Embryonic facial prominence (tissue), 1 donor: ENCODE data around the gene C15orf62.

Source experiments
- DNase-seq: peaks from one replicate; pipeline ENCODE4 v3.0.0-alpha.2; 2016; ENCODE audit errors: extremely low spot score

C15orf62 gene

DNA sequence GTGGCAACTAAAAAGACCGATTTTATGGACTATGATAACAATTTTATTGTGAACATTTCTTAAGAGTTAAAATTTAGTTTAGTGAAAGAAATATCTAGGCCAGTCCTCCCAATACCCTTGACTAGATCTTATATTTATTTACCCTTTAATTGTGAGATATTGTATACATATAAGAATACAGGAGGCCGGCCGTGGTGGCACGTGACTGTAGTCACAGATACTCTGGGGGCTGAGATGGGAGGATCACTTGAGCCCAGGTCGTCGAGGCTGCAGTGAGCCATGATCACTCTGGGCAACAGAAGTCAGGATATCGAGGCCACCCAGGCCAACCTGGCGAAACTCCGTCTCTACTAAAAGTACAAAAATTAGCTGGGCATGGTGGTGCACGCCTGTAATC is 14.0 kb upstream of the C15orf62 start:
- no peak for DNase-seq

DNA sequence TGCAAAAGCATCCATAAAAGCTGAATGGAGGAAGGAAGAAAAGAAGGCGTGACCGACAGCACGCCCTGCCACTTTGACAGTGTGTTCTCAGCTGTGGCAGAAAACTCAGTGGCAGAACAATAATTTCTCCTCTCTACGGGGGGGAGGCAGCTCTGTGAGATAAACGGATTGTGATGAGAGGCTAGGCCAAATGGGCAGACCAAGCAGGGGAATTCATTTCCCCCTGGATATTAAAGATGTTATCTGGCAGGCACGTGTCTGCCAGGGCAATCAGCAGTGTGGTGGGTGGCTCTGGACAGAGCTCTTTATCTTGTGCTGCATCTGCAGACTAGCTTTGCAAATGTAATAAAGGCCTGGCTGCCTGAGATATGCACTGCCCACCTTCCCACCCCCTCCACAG is 12.8 kb upstream of the C15orf62 start:
- no peak for DNase-seq

DNA sequence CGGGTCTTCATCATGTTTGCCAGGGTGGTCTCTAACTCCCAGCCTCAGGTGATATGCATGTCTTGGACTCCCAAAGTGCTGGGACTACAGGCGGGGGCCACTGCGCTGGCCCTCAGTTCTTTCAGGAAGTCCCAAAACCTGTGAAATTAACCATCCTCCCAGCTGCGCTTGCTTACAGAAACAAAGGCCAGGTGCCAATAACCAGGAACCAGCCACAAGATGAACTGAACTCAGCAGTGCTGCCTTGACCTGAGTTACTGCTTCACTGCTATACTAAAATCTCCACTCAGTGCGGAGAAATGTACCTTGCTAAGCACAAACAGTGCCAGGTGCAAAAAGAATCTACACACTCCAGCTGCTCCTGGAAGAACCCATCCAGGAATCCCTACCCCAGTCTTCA is 9.8 kb upstream of the C15orf62 start:
- DNase-seq = no peak

DNA sequence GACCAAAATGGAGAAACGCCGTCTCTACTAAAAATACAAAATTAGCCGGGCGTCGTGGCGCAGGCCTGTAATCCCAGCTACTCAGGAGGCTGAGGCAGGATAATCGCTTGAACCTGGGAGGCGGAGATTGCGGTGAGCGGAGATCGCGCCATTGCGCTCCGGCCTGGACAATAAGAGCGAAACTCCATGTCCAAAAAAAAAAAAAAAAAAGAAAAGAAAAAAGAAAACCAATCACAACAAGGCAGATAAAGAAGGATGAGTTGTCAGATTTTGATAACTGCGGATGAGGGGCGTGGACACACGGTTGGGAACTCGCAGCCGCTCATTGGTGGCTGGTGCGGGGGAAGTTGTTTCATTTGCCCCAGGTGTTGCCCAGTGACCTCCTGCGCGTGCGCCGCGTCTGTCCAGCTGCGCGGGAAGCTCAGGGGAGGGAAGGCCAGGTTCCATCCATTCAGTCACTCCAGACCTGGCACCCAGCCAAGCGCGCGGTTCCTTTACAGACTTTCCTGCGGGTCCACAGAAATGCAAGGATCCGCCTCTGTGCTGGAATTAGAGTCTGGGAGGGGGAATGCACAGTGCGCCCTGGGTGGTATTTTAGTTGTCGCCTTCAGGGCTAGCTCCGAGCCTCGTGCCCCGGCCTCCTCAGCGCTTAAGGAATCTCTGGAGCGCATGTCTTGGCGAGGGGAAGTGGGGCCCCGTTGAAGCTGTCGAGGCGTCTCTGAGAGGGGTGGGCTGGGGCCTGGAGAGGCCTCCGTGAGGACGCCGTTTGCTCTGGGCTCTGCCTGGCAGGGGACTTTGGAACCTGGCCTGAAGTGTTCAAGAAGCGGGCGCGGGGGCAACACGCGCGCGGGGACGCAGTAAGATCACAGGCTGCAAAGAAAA is 6.6 kb upstream of the C15orf62 start:
- peak; percentile 60 for DNase-seq

DNA sequence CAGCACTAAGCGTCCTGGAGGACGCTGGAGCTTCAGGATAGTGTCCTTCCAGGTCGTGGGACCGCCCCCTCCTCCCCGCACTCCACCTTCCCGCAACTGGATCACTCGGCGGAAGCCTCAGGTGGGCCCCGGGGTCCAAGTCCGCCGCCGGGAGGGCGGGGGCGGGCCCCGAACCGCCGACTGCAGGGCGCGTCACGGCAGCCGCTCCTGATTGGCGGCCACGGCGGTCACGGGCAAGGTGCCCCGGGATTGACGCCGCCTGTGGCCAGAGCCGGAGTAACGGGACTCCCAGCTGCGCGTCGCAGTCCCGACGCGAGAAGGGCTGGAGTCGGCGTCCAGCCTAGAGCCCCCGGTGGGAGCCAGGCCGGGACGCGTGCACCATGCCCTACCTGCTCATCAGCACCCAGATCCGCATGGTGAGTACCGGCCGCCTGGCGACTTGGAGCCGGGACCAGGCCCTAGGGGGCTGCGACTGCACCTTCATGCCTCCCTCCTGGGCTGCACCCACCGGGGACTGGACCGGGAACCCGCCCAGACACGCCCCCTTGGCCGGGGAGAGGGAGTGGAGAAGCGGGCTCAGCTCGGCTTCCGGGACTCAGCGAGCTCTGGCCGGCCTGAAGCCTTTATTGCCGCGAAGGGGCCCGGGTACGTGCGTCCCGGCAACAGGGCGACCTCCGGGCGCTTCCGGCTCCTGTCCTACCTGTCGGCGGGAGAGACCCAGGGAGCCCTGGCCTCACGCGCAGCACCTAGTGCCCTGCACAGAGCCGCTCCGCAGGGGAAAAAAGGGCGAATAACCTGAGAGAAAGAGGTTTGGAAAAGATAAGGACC is 5.8 kb upstream of the C15orf62 start, which contains the start of gene GCHFR:
TSS of gene GCHFR (plus strand) at position 268 of the 828 bp plus-strand sequence. CDS start at position 381, 113 bp downstream.
- peak; percentile 37 for DNase-seq

DNA sequence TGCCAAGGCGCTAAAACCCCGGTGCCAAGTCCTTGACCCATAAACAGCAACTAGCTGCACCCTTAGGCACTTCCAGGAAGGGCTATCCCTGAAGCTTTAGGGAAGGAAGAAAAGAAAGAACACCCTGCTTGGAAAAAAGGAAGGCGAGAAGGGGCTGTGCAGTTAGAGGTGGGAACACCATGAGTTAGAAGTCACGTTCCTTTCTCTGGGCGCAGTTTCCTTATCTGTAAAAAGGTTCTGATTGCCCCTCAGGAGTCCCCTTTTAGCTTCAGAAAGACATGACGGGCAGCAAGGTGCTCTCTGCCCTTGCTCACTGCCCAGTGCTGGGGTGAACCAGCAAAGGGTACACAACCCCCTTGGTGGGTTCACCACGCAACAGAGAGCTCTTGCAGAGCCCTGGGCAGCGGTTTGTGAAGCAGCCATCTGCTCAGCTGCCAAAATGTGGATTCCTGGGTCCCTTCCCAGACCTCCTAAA is 5.1 kb upstream of the C15orf62 start:
- DNase-seq = no peak

DNA sequence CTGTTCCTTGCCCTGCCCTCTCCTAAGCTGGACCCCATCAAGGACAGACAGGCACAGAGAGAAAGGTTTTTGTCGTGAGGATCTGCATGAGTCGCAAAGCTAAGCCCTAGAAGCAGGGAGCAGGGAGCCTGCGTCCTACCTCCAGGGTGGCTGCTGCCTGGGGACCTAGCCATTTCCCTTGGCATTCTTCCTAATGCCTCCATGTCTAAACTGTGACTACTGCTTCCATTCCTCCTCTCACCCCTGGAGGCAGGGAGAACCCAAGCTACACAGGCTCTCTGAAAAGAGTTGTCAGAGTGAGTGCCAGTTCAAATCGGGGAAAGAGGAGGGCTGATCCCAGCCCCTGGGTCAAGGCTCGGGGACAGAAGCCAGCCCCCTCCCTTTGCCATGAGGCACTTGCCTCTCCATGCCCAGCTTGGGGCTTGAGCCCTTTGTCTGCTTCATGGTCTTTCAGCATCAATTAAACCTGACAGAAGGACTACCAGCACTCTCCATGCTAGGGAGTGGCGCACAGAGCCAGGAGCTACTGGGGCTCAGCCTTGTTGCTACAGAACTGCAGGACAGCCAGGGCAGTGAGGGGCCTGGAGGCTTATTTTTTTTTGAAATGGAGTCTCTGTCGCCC is 3.5 kb upstream of the C15orf62 start:
- no peak for DNase-seq

DNA sequence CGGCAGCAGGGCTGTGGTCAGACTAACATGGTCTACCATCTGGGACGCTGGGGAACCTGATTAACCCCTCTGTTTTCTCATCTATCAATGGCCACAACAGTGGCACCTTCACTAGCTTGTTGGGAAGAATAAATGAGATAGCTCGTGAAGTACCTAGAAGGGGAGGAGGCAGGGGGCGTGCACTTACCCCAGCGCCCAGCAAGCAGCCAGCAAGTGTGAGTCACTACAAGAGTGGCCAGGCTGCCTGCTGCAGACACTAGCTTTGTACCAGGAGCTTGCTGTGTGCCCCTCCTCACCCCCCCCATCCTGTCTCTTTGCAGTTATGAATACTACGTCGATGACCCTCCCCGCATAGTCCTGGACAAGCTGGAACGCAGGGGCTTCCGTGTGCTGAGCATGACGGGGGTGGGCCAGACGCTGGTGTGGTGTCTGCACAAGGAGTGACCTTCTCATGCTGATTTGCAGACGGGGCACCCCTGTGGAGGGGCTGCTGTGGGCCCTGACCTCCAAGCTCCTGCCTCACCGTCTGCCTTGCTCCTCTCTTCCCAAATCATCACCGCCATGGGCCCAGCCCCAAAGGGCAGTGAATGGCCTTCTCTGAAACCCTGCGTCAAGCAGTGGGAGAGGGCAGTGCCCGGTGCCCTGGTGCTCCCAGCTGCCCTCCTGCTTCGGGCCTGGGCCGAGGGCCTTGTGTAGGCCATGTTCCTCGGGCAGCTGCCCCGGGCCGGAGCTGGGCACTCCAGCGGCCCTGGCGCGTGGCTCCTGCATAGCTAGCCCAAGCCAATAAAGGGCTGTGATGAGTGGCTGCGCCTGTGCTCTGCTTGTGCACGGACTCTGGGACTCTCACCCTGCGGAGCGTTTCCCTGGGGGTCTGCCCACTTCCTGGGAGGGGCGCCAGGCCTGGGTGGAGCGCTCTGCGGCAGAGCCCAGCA is 2.6 kb upstream of the C15orf62 start:
- no peak for DNase-seq

DNA sequence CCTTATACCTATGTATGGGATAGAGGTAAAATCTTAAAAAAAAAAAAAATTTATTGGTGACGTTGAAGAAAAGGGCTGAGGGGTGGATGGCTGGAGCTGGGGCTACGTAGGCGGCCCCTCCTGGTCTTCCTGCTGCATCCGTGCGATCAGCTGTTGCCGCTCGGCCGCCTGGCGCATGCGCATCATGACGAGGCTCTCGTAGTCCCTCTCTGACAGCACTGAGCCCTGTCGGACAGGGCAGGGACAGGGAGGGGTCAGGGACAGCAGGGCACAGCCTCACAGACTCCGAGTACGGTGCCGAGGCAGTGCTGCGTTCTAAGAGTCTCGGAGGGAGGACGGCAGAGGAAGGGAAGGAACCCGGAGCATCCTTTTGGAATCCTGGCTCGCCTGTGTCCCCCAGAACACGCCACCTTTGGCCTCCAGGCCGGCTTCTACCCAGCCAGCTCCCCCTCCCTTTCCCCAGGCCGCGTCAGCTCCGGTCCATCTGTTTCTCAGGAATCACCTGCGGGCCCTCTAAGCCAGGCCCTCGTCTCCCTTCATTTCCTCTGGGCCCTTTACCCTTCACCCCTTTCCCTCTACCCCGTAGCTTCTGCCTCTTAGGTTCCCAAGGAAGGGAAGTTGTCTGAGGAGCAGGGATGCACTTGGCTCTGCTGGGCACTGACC is 1.8 kb upstream of the C15orf62 start:
- DNase-seq = no peak

DNA sequence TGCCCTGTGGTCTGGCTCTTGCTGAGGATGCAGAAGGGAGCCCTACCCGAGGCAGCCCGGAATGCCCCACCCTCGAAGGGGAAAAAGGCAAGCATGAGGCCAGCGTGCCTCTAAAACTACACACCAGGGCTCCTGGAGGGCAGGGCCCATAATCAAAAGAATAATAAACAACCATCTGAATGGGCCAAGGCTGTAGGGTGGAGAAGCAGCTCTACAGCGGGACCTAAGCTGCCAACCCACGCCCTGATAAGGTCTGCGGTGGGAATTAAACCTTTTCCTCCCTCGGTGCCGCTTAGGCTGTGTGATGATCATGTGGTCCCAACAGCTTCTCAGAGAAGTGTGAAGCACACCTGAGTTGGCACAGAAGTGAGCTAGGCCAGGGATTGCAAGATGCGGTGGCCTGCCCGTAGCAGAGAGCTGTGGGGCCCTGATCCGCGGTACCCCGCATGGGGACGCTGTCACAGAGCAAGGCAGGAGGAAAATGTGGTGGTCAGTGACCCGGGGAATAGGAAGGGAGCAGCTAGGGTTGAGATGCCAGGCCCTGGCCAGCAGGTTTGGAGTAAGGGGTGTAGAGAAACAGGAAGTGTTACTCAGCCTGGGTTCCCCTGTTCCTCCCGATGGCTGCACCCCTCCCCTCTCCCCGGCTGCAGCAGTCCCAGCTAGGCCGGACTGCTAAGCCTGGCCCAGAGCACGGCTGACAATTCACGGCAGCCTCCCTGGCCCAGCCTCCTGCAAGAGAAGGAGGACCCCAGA is 1.1 kb upstream of the C15orf62 start:
- no peak for DNase-seq

DNA sequence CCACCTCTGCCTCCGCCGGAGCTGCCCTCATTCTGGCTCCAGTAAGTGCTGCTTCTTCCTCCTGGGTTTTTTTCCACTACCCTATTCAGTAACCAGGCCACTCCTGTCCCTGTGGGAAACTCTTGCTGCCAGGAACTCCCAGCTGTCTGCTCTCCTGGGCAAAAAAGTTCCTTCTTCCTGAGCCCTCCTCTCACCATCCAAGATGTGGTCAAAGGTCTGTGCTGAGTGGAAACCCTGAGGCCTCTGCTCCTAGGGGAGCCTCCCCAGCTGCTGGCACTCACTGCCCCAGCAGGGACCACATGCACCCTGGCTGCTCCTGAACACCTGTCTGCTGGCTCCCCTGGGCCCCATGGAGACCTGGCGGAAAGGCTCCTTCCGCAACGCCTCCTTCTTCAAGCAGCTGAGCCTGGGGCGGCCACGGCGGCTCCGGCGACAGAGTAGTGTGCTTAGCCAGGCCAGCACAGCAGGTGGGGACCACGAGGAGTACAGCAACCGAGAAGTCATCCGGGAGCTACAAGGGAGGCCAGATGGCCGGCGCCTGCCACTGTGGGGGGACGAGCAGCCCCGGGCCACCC is 454 bp downstream of the C15orf62 start:
- DNase-seq = no peak

DNA sequence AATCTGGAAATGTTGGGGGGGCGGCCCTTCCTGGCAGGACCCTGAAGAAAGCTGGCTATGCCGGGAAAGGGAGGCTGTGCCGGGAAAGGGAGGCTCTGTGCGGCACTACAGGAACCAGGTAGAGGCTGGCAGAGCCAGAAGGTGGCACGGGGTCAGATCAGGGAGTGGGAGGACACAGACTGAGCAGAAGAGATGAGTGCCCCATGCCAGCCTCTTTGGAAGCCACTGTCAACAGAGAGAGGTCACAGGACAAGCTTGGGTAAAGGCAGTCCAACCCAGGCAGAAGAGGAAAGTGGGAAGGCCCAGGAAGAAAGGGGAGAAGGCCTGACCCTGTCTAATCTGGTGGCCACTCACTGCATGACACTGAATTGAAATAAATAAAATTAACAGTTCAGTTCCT is 1.5 kb downstream of the C15orf62 start:
- DNase-seq = no peak

DNA sequence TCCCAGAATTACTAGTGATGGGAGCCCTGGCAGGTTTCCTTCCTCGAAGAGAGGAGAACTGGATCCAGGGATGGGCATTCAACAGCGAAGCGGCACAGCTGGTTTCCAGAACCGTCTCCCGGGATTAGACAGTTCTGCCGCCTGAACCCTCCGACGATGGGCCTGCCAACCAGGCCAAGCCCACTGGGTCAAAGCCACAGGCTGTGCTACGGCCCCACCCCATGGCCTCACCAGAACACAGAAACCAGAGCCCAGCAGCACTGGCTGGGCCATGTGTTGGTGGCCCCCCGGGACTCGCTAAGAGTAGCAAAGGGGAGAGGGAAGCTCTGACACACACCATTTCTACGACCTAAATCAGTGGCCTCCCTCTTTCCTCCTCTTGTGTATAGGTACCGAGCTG is 2.2 kb downstream of the C15orf62 start:
- no peak for DNase-seq

DNA sequence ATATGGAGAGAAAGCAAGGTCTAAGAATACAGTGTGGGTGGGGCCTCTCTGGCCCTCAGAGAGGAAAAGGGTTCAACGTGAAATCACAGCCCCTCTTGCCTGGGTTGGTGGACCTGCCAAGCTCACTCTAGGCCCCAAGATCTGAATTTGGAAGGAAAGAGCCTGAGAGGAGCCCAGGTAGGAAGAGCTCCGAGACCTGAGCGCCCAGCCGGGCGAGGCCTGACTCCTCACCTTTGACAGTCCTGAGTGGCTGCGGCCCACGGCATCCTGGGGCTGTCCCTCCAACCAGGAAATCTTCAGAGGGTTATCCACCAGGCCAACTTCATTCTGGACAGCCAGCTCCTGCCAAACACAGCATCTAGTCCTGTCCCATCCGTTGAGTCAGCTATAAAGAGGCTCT is 3.7 kb downstream of the C15orf62 start:
- DNase-seq = no peak

DNA sequence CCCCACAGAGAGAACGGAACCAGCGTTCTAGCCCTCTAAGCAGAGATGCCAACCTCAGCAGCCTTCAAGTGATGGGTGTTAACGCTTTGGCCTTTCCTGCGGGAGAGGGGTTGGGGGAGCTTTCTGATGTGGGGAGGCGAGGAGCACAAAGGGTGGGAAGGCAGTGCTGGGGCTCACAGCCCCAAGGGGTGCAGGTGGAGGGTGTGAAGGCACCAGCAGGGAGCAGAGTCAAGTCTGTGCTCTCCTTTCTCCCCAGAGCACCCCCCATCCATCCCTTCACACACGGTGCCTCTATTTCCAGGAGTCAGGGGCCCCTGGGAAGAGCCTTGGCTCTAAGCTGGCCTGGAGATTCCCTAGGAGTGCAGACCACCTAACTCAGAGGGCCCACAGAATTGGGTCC is 4.1 kb downstream of the C15orf62 start:
- DNase-seq = no peak

DNA sequence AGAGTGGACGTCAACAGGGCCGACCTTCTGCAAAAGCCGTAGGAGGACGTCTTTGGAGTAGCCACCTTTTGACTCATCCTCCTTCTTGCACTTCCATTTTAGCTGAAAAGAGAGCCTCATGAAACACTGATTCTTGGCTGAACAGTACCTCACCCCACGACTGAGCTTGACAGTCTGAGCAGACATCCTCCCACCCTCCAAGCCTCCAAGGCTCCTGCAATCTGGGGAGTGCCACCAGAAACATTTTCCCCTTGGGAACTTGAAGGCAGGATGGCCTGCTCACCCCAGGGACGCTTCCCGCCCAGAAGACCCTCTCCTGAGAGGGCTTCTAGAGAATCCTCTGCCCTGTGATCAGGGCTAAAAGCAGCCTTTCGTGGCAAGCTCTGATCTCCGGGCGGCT is 5.2 kb downstream of the C15orf62 start:
- DNase-seq = no peak

DNA sequence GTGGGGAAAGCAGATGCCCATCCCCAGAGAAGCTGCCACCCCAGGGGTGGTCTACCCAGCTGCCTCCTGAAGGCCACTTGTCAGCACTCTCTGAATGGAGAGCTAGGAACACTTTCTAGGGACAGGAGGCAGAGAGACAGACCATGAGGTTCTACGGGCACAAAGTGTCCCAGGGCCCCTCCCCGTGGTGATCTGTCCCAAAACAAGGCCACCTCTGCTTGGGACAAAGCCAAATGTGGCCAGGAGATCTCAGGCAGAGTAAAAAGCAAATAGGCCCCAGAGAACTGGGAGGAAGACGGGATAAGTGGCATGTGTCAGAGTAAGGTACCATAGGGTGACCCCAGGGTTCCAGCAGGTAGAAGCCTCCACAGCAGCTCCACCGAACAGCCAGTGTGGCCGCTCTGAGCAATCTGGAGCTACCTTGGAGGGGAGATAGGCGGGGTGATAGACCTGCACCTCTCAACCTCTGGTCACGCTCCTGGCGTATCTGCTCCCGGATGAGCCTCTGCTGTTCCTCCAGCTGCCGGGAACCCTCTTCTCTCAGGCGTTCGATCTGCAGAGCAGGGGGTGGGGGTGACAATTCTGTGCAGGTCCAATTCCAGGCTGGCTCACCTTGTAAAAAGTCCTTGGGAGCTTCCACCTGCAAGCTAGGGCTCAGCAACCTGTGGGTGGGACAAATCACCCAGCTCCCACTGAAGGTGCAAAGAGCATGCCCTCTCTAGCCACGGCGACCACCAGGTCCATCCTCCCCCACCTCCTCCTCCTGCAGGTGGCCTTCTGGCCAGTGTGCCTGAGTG is 6.2 kb downstream of the C15orf62 start:
- DNase-seq = no peak

DNA sequence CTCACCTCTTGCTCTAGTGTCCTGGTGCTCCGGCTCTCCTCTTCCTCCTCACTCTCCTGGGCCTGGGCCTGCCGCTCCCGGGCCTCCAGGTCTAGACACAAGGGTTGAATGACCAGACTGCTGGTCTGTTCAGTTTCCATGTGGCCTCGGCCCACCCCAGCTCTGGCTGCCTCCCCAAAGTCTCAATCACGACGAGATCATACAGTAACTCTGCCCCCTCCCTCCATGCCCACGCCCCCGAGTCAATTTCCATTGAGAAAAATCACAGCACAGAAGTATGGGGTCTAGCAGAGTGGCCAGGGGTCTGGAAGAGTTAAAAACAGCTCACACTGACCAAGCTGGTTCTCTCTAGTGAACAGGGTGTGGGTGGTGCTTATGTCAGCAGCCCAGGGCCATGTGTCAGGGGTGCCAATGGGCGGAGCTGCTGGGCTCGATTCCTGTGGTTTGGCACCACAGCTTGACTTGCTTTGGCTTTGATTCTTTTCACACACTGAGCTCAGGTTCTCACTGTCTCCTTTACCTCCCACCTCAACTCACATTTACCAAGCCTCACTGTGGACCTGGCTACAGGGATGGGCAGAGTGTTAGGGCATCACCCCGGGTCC is 6.9 kb downstream of the C15orf62 start:
- DNase-seq = peak; percentile 5
